WTC11 (cell line): ENCODE results near the gene CIB2. TPM values are rescaled to one million over a fixed set of nuclear protein-coding genes. Genes with fewer than 3 reads are reported as not detected.

ENCODE experiments used
- ATAC-seq: fragments of 200-7000 bp; cut with Tn5 transposase; 2 replicates; pipeline ENCODE4 v1.10.0; 2021; ENCODE audit warnings: mild to moderate bottlenecking, moderate library complexity
- CTCF ChIA-PET: fragments of 300-600 bp; sonication (Branson Sonifier 250); formaldehyde crosslinking; loops from one replicate; lab custom pipeline; 2021; ENCODE audit warnings: antibody characterized with exemption; lab: Charles Lee
- POLR2A ChIA-PET: fragments of 350-600 bp; sonication (Branson Sonifier 250); formaldehyde crosslinking; loops from one replicate; lab custom pipeline; 2021; ENCODE audit warnings: antibody characterized with exemption; lab: Charles Lee
- DNase-seq: peaks from one replicate; pipeline ENCODE4 v3.0.0; 2021; ENCODE audit warnings: low spot score
- H3K27ac Mint-ChIP-seq: 2 replicates; pipeline ENCODE4 v1.8.0; 2021; ENCODE audit warnings: mixed read lengths
- H3K27me3 Mint-ChIP-seq: 2 replicates; pipeline ENCODE4 v1.8.0; 2021; ENCODE audit warnings: low read depth, mild to moderate bottlenecking, moderate library complexity, mixed read lengths
- H3K36me3 Mint-ChIP-seq: 2 replicates; pipeline ENCODE4 v1.8.0; 2021; ENCODE audit warnings: mixed read lengths
- H3K4me1 Mint-ChIP-seq: 2 replicates; pipeline ENCODE4 v1.8.0; 2022; ENCODE audit warnings: mixed read lengths
- H3K4me3 Mint-ChIP-seq: 2 replicates; pipeline ENCODE4 v1.8.0; 2021; ENCODE audit warnings: mild to moderate bottlenecking, moderate library complexity, mixed read lengths
- H3K9me3 Mint-ChIP-seq: 2 replicates; pipeline ENCODE4 v1.8.0; 2021; ENCODE audit warnings: mixed read lengths
- HMGA2 ChIP-seq: fragments of 250-450 bp; sonication (Bioruptor Pico); IDR thresholded peaks from 2 replicates; pipeline ENCODE4 v1.4.0; 2021; ENCODE audit warnings: mild to moderate bottlenecking, moderate library complexity
- IRF2 ChIP-seq: sonication (generic); formaldehyde crosslinking; IDR thresholded peaks from 2 replicates; pipeline ENCODE4 v1.8.0; 2022; ENCODE audit warnings: low read depth, missing genetic modification reagents, borderline replicate concordance
- MXD4 ChIP-seq: fragments of 250-450 bp; sonication (Bioruptor Pico); IDR thresholded peaks from 2 replicates; pipeline ENCODE4 v1.8.0; 2021; ENCODE audit warnings: mild to moderate bottlenecking, moderate library complexity, borderline replicate concordance
- NR2C2 ChIP-seq: sonication (generic); formaldehyde crosslinking; IDR thresholded peaks from 2 replicates; pipeline ENCODE4 v1.8.0; 2022; ENCODE audit warnings: mild to moderate bottlenecking, missing genetic modification reagents
- RELA ChIP-seq: sonication (generic); formaldehyde crosslinking; IDR thresholded peaks from 2 replicates; pipeline ENCODE4 v1.8.1; 2022; ENCODE audit warnings: missing genetic modification reagents, mild to moderate bottlenecking, borderline replicate concordance
- SMAD3 ChIP-seq: sonication (generic); formaldehyde crosslinking; IDR thresholded peaks from 2 replicates; pipeline ENCODE4 v1.8.0; 2022; ENCODE audit warnings: missing genetic modification reagents, mild to moderate bottlenecking, borderline replicate concordance
- SMAD4 ChIP-seq: sonication (generic); formaldehyde crosslinking; IDR thresholded peaks from 2 replicates; pipeline ENCODE4 v1.8.0; 2022; ENCODE audit warnings: mild to moderate bottlenecking, missing genetic modification reagents
- TEAD4 ChIP-seq: sonication (generic); formaldehyde crosslinking; IDR thresholded peaks from 2 replicates; pipeline ENCODE4 v1.8.0; 2022; ENCODE audit warnings: mild to moderate bottlenecking, missing genetic modification reagents
- ZBTB21 ChIP-seq: sonication (generic); formaldehyde crosslinking; IDR thresholded peaks from 2 replicates; pipeline ENCODE4 v1.8.1; 2023; ENCODE audit warnings: mild to moderate bottlenecking, missing genetic modification reagents, borderline replicate concordance
- ZNF232 ChIP-seq: sonication (generic); formaldehyde crosslinking; IDR thresholded peaks from 2 replicates; pipeline ENCODE4 v1.8.0; 2022; ENCODE audit warnings: mild to moderate bottlenecking, missing genetic modification reagents
- total RNA-seq: library from RNA; stranded (reverse); gene quantifications from 3 replicates; pipeline ENCODE4 v1.2.3, GENCODE V29; 2021
- TF ChIP-seq, protein P1 (sequence below): sonication (generic); formaldehyde crosslinking; IDR thresholded peaks from 2 replicates; pipeline ENCODE4 v1.8.0; 2022; ENCODE audit warnings: mild to moderate bottlenecking, missing genetic modification reagents
- TF ChIP-seq, protein P2 (sequence below): fragments of 250-450 bp; sonication (Bioruptor Pico); IDR thresholded peaks from 2 replicates; pipeline ENCODE4 v1.9.0; 2021; ENCODE audit warnings: mild to moderate bottlenecking, borderline replicate concordance
- TF ChIP-seq, protein P3 (sequence below): sonication (generic); formaldehyde crosslinking; IDR thresholded peaks from 2 replicates; pipeline ENCODE4 v1.8.0; 2023; ENCODE audit warnings: missing genetic modification reagents
- TF ChIP-seq, protein P4 (sequence below): fragments of 250-450 bp; sonication (Bioruptor Pico); IDR thresholded peaks from 2 replicates; pipeline ENCODE4 v1.9.0; 2021; ENCODE audit warnings: mild to moderate bottlenecking
- TF ChIP-seq, protein P5 (sequence below): sonication (generic); formaldehyde crosslinking; IDR thresholded peaks from 2 replicates; pipeline ENCODE4 v1.8.1; 2023; ENCODE audit warnings: mild to moderate bottlenecking, missing genetic modification reagents, borderline replicate concordance
- TF ChIP-seq, protein P6 (sequence below): sonication (generic); formaldehyde crosslinking; conservative IDR thresholded peaks from 2 replicates; pipeline ENCODE4 v1.8.1; 2022; ENCODE audit warnings: mild to moderate bottlenecking, missing genetic modification reagents
- TF ChIP-seq, protein P7 (sequence below): sonication (generic); formaldehyde crosslinking; IDR thresholded peaks from 2 replicates; pipeline ENCODE4 v1.8.0; 2022; ENCODE audit warnings: mild to moderate bottlenecking, missing genetic modification reagents

CIB2 gene
- total RNA-seq, 1 experiment from 2014 or later, result 45.2 TPM

DNA sequence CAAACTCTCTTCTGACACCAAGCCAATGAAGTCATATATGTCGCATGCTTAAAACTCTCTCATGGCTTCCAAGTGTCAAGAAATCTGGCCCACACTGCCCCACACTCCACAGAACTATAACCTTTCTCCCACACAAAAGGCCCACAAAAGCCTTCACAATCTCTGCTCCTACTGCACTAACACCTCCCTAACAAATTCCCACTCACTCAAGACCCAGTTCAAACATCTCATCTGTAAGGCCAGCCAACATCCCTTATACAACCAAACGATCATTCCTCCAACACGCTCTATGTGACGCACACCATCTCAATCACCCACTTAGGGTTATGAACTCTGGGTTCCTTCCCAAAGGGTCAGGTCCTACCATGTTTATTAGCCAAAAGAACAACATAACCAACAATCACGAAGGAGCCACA is 67.3 kb downstream of the CIB2 start:
- POLR2A ChIA-PET, result no interaction called here

DNA sequence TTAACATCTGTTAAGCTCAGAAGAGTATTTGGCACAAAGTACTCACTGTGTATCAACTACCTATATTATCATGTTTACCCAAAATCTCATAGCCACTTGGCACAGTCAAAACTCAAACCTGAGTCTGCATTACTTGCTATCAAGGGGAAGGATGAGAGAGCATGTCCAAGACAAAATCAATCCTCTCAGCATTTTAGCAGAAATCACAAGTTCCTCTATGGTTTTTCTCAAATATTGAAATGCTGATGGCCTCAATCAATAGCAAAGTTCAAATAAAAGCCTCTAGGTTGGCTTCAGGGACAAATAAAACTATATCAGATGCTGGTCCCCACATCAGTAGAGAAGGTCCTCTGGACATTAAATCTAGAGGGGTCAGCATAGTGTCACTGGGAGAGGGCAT is 68.0 kb downstream of the CIB2 start:
- H3K9me3 Mint-ChIP-seq, result no peaks in the 10 kb centered on the region
- CTCF ChIA-PET, result interaction anchor here (1.4 to 2.1 kb wide), 3 partner anchors 45 to 132 kb away, joined by 3 to 9 read pairs (median 5); no protein-coding TSS in a partner anchor

More for the DNA sequence above, 67.3 kb downstream of the CIB2 start:
- no peak overlapping the region for H3K27ac Mint-ChIP-seq
- CTCF ChIA-PET, result interaction anchor here (1.4 kb wide), 1 partner anchor 131 kb away, joined by 3 read pairs; no protein-coding TSS in a partner anchor
- H3K4me3 Mint-ChIP-seq, result no peak overlapping the region
- H3K9me3 Mint-ChIP-seq, result no peaks in the 10 kb centered on the region
- DNase-seq, result no peak
- no peak for ATAC-seq
- no peak for TF ChIP-seq NR2C2 (CRISPR knock-in tag)
- TF ChIP-seq, protein P1, sequence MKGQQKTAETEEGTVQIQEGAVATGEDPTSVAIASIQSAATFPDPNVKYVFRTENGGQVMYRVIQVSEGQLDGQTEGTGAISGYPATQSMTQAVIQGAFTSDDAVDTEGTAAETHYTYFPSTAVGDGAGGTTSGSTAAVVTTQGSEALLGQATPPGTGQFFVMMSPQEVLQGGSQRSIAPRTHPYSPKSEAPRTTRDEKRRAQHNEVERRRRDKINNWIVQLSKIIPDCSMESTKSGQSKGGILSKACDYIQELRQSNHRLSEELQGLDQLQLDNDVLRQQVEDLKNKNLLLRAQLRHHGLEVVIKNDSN (CRISPR knock-in tag), result no peak
- TF ChIP-seq, protein P2, sequence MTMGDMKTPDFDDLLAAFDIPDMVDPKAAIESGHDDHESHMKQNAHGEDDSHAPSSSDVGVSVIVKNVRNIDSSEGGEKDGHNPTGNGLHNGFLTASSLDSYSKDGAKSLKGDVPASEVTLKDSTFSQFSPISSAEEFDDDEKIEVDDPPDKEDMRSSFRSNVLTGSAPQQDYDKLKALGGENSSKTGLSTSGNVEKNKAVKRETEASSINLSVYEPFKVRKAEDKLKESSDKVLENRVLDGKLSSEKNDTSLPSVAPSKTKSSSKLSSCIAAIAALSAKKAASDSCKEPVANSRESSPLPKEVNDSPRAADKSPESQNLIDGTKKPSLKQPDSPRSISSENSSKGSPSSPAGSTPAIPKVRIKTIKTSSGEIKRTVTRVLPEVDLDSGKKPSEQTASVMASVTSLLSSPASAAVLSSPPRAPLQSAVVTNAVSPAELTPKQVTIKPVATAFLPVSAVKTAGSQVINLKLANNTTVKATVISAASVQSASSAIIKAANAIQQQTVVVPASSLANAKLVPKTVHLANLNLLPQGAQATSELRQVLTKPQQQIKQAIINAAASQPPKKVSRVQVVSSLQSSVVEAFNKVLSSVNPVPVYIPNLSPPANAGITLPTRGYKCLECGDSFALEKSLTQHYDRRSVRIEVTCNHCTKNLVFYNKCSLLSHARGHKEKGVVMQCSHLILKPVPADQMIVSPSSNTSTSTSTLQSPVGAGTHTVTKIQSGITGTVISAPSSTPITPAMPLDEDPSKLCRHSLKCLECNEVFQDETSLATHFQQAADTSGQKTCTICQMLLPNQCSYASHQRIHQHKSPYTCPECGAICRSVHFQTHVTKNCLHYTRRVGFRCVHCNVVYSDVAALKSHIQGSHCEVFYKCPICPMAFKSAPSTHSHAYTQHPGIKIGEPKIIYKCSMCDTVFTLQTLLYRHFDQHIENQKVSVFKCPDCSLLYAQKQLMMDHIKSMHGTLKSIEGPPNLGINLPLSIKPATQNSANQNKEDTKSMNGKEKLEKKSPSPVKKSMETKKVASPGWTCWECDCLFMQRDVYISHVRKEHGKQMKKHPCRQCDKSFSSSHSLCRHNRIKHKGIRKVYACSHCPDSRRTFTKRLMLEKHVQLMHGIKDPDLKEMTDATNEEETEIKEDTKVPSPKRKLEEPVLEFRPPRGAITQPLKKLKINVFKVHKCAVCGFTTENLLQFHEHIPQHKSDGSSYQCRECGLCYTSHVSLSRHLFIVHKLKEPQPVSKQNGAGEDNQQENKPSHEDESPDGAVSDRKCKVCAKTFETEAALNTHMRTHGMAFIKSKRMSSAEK, result no peak
- no peak for TF ChIP-seq ZBTB21 (CRISPR knock-in tag)
- peaks cover 7% of the 10 kb centered on the region for H3K4me1 Mint-ChIP-seq
- no peaks in the 10 kb centered on the region for H3K36me3 Mint-ChIP-seq
- H3K27me3 Mint-ChIP-seq, result no peaks in the 10 kb centered on the region

More for the DNA sequence above, 68.0 kb downstream of the CIB2 start:
- Mint-ChIP-seq H3K4me3 (no peak overlapping the region), H3K27ac (no peak overlapping the region), H3K4me1 (peaks cover 7% of the 10 kb centered on the region), H3K36me3 (no peaks in the 10 kb centered on the region), H3K27me3 (no peaks in the 10 kb centered on the region)
- no peak for DNase-seq
- POLR2A ChIA-PET, result no interaction called here
- ATAC-seq, result no peak
- TF ChIP-seq HMGA2 (CRISPR knock-in tag), result no peak
- TF ChIP-seq MXD4 (CRISPR knock-in tag), result no peak
- TF ChIP-seq, protein P3, sequence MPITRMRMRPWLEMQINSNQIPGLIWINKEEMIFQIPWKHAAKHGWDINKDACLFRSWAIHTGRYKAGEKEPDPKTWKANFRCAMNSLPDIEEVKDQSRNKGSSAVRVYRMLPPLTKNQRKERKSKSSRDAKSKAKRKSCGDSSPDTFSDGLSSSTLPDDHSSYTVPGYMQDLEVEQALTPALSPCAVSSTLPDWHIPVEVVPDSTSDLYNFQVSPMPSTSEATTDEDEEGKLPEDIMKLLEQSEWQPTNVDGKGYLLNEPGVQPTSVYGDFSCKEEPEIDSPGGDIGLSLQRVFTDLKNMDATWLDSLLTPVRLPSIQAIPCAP (CRISPR knock-in tag), result no peak
- TF ChIP-seq TEAD4 (CRISPR knock-in tag), result no peak
- TF ChIP-seq, protein P4, sequence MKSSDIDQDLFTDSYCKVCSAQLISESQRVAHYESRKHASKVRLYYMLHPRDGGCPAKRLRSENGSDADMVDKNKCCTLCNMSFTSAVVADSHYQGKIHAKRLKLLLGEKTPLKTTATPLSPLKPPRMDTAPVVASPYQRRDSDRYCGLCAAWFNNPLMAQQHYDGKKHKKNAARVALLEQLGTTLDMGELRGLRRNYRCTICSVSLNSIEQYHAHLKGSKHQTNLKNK (CRISPR knock-in tag), result no peak
- TF ChIP-seq ZNF232 (CRISPR knock-in tag), result no peak
- TF ChIP-seq IRF2 (CRISPR knock-in tag), result no peak
- no peak for TF ChIP-seq RELA
- TF ChIP-seq, protein P5, sequence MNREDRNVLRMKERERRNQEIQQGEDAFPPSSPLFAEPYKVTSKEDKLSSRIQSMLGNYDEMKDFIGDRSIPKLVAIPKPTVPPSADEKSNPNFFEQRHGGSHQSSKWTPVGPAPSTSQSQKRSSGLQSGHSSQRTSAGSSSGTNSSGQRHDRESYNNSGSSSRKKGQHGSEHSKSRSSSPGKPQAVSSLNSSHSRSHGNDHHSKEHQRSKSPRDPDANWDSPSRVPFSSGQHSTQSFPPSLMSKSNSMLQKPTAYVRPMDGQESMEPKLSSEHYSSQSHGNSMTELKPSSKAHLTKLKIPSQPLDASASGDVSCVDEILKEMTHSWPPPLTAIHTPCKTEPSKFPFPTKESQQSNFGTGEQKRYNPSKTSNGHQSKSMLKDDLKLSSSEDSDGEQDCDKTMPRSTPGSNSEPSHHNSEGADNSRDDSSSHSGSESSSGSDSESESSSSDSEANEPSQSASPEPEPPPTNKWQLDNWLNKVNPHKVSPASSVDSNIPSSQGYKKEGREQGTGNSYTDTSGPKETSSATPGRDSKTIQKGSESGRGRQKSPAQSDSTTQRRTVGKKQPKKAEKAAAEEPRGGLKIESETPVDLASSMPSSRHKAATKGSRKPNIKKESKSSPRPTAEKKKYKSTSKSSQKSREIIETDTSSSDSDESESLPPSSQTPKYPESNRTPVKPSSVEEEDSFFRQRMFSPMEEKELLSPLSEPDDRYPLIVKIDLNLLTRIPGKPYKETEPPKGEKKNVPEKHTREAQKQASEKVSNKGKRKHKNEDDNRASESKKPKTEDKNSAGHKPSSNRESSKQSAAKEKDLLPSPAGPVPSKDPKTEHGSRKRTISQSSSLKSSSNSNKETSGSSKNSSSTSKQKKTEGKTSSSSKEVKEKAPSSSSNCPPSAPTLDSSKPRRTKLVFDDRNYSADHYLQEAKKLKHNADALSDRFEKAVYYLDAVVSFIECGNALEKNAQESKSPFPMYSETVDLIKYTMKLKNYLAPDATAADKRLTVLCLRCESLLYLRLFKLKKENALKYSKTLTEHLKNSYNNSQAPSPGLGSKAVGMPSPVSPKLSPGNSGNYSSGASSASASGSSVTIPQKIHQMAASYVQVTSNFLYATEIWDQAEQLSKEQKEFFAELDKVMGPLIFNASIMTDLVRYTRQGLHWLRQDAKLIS, result no peak
- no peak for TF ChIP-seq SMAD3 (CRISPR knock-in tag)
- no peak for TF ChIP-seq SMAD4
- TF ChIP-seq, protein P6, sequence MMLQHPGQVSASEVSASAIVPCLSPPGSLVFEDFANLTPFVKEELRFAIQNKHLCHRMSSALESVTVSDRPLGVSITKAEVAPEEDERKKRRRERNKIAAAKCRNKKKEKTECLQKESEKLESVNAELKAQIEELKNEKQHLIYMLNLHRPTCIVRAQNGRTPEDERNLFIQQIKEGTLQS (CRISPR knock-in tag), result no peak
- TF ChIP-seq, protein P1 (CRISPR knock-in tag), result no peak
- TF ChIP-seq, protein P7, sequence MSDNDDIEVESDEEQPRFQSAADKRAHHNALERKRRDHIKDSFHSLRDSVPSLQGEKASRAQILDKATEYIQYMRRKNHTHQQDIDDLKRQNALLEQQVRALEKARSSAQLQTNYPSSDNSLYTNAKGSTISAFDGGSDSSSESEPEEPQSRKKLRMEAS (CRISPR knock-in tag), result no peak
